ENCODE results near the gene MRPL38. TPM values are rescaled to one million over a fixed set of nuclear protein-coding genes. Genes with fewer than 3 reads are reported as not detected.

Gene MRPL38
- total RNA-seq, 1 donor from 2014 or later = 49.4 TPM

DNA sequence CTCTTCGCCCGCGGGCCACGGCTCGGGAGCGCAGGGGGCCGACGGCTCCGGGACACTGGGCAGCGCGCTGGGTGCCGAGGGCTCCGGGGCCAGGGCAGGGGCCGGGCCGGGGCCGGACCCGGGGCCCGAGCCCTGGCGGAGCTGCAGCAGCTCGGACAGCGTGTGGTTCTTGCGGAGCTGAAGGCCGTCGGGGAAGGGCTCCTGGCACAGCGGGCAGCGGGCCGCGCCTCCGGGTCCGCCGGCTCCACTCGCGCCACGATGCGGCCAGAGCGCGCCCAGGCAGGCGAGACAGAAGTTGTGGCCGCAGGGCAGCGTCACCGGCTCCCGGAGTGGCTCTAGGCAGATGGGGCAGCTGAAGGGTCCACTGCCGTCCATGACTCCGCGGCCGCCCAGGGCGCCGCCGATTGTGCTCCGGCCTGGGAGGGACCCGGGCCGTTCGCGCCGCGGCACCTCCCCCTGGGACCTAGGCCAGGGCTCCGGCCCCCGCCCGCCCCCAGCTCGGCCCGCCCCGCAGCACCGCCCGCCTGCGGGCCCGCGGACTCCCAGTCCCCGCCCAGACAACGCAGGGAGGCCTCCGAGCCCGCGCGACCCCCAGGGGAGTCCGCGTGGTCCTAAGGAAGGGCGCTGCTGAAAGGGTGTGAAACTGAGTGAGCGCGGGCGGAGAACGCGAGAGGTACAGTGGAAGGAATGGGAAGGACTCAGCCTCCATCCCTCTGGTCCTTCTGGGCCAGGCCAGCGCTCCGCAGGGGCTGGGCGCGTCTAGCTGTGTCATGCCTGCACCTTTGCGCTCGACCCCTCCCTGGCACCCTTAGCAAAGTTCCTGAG lies 26.3 kb downstream of the MRPL38 start, which contains the start of gene TRIM47:
Gene TRIM47 (minus strand): TSS at position 408 of the 825 bp plus-strand sequence. CDS start 33 bp downstream, at position 375.
- no peaks in the 10 kb centered on the region for H3K36me3 ChIP-seq (ENCODE audit: control insufficient read depth, insufficient read depth, low read length)
- H3K27me3 ChIP-seq (ENCODE audit: control insufficient read depth, insufficient read depth, low read length) = no peaks in the 10 kb centered on the region
- DNase-seq (ENCODE audit: low read depth) = no peak
- H3K4me3 ChIP-seq (ENCODE audit: low read depth, low read length) = peak within 1 kb of the TSS; percentile 51
- TF ChIP-seq, protein P1, sequence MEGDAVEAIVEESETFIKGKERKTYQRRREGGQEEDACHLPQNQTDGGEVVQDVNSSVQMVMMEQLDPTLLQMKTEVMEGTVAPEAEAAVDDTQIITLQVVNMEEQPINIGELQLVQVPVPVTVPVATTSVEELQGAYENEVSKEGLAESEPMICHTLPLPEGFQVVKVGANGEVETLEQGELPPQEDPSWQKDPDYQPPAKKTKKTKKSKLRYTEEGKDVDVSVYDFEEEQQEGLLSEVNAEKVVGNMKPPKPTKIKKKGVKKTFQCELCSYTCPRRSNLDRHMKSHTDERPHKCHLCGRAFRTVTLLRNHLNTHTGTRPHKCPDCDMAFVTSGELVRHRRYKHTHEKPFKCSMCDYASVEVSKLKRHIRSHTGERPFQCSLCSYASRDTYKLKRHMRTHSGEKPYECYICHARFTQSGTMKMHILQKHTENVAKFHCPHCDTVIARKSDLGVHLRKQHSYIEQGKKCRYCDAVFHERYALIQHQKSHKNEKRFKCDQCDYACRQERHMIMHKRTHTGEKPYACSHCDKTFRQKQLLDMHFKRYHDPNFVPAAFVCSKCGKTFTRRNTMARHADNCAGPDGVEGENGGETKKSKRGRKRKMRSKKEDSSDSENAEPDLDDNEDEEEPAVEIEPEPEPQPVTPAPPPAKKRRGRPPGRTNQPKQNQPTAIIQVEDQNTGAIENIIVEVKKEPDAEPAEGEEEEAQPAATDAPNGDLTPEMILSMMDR (IDR thresholded peaks at IDR 0.05; ENCODE audit: insufficient read depth, low read length, poor library complexity, severe bottlenecking) = no peak

DNA sequence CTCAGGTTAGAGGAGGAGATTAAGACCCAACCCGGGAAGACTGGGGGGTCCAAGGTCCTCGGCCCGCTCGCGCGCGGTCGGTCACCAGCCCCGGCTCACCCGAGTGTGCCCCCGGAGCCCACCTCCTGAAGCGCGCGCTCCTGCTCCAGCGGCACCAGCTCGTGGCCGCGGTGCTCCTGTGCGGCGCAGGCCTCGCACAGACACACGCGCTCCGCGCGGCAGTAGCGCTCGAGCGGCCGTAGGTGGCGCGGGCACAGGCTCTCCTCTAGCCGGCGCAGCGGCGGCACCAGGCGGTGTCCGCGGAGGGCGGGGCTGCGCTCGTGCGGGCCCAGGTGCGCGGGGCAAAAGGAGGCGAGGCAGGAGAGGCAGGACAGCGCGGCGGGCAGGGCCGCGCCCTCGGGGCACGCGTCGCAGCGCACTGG lies 26.9 kb downstream of the MRPL38 start:
- Histone ChIP-seq H3K27me3 (ENCODE audit: control insufficient read depth, insufficient read depth, low read length) (no peaks in the 10 kb centered on the region), H3K36me3 (ENCODE audit: control insufficient read depth, insufficient read depth, low read length) (no peaks in the 10 kb centered on the region), H3K4me3 (ENCODE audit: low read depth, low read length) (peak overlapping the region; percentile 51)
- no peak for DNase-seq (ENCODE audit: low read depth)
- TF ChIP-seq, protein P1 (IDR thresholded peaks at IDR 0.05; ENCODE audit: insufficient read depth, low read length, poor library complexity, severe bottlenecking) = peak; percentile 14

DNA sequence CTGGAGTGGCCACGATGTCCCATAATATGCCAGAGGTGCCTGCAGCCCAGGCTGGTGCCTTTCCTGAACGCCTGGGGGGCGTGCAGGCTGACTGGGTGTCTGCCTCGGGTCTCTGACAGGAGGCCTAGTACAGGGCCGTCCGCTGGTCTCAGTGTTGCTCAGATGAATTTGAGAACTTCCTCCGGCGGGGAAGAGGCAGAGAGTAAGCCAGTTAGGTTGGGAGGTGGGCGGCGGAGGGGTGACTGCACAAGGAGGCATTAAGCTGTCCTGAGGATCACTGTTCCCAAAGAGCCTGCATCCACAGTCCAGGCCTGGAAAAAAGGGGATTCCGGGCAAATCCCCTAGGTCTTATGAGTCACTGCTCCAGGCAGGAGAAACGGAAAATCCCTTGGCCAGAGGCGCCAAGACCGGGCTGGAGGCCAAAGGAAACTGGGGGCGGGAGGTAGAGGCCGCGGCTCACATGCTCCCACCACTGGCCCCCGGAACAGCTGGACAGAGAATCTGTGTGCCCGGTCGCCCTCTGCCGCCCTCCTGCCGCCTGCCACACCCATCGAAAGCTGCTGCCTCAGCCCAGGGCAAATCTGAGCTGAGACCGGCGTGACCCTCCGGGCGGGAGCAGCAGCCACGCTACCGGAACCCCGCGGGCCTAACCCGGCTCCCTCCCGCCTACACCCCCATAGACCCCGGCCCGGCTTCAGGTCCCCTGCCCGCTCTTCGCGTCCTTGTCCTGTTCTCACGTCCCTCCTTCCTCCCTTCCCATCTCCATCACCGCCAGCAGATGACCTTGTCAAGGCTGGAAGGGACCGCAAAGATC lies 27.5 kb downstream of the MRPL38 start:
- Histone ChIP-seq H3K36me3 (ENCODE audit: control insufficient read depth, insufficient read depth, low read length) (no peaks in the 10 kb centered on the region), H3K4me3 (ENCODE audit: low read depth, low read length) (peak overlapping the region; percentile 51), H3K27me3 (ENCODE audit: control insufficient read depth, insufficient read depth, low read length) (no peaks in the 10 kb centered on the region)
- peak; percentile 74 for DNase-seq (ENCODE audit: low read depth)
- TF ChIP-seq, protein P1 (IDR thresholded peaks at IDR 0.05; ENCODE audit: insufficient read depth, low read length, poor library complexity, severe bottlenecking) = peak; percentile 10

DNA sequence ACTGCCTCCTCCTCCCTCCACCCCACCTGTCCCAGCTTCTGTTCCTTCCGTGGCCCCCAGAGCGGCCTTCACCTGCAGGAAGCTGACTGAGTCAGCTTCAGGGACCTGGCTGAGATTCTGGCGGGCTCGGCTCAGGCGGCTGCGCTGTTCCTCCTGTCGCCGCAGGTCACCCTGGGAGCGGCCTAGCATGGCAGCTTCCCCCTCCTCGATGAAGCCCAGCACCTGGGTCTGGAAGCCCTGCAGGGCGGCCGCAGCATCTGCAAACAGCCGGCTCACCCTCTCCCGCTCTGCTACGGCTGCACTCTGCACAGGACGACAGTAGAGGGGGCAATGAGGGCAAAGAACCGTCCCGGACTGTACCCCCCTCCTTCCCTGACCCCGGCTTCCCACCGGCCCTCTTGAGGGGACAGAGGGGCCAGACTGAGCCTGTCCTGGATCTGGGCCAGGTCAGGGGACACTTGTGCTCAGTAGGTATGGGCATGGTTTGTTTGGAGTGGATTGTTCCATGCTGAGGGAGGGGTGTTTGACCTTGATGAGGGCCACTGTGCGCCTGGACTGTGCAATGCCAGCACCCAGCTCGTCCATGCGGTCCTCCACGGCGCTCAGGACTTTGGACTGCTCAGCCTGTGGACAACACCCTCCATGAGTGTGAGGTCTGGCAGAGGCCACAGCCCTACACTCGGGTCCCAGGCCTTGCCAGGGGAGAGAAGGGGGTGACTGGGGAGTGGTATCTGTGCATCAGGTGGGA lies 28.3 kb downstream of the MRPL38 start:
- no peak for DNase-seq (ENCODE audit: low read depth)
- Histone ChIP-seq H3K36me3 (ENCODE audit: control insufficient read depth, insufficient read depth, low read length) (no peaks in the 10 kb centered on the region), H3K4me3 (ENCODE audit: low read depth, low read length) (no peak overlapping the region), H3K27me3 (ENCODE audit: control insufficient read depth, insufficient read depth, low read length) (no peaks in the 10 kb centered on the region)
- TF ChIP-seq, protein P1 (IDR thresholded peaks at IDR 0.05; ENCODE audit: insufficient read depth, low read length, poor library complexity, severe bottlenecking) = peak; percentile 34

DNA sequence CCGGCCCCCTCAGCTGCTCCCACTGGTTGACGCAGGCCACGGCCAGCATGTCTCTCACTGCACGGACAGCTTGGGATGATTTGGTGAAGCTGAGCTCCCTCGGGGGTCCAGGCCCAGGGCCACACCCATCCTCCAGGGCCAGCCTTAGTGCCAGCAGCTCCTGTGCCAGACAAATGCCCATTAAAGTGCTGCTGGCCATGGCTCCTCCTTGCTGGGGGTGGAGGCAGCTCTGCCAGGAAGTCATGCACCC lies 28.8 kb downstream of the MRPL38 start:
- no peaks in the 10 kb centered on the region for H3K36me3 ChIP-seq (ENCODE audit: control insufficient read depth, insufficient read depth, low read length)
- no peak overlapping the region for H3K4me3 ChIP-seq (ENCODE audit: low read depth, low read length)
- DNase-seq (ENCODE audit: low read depth) = no peak
- TF ChIP-seq, protein P1 (IDR thresholded peaks at IDR 0.05; ENCODE audit: insufficient read depth, low read length, poor library complexity, severe bottlenecking) = no peak
- H3K27me3 ChIP-seq (ENCODE audit: control insufficient read depth, insufficient read depth, low read length) = no peaks in the 10 kb centered on the region

Data from kidney epithelial cell (primary cell).